Measurements from ENCODE around the gene AFF3. TPM values are rescaled to one million over a fixed set of nuclear protein-coding genes. Genes with fewer than 3 reads are reported as not detected.
A peak's percentile ranks its signal among the peaks of the same experiment; 100 is the strongest.

AFF3 gene
- total and polyA plus RNA-seq, 2 donors (not counting 1 experiment from before 2014, with no cell fraction given) = 0.50 to 2.5 TPM

DNA sequence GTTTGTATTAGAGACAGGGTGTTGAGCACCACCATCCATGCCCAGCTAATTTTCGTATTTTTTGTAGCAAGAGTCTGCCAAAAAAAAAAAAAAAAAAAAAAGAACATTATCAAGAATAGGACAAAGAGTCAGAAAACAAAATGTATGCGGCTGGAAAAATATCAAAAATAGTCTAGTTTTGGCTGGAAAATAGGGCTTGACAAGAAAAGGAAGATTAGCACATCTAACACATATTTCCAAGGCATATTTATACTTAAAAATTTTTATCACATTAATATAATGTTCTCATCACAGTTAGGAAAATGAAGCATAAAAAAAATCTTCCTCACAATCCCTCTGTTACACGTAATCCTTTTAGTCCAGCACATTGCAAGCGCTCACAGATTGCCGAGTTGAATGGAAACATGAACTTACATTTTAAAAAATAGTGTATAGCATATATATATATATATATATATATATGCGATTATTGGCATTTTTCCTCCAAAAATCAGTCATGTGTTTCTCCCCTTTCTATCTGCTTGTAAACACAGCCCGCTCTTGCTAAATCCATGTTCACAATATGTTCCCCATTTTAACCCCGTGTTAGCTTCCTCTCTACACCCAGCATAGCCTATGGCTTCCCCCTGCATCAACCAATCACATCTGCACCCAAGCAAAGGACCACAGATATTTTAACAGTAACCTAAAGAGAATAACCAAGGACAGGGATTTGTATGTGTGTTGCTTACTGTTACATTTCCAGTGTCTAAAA, 183.0 kb downstream of the AFF3 start:
- no peak overlapping the region for H3K9ac ChIP-seq (ENCODE audit: insufficient read depth, low read length)
- H4K20me1 ChIP-seq (ENCODE audit: control insufficient read depth, extremely low read depth, insufficient read depth, low read length) = no peaks in the 10 kb centered on the region
- H3K4me1 ChIP-seq (ENCODE audit: control insufficient read depth, extremely low read depth, insufficient read depth, low read length) = no peaks in the 10 kb centered on the region
- H3K36me3 ChIP-seq (ENCODE audit: control insufficient read depth, insufficient read depth, low read length) = no peaks in the 10 kb centered on the region
- H3K27ac ChIP-seq (ENCODE audit: insufficient read depth, low read length) = no peak overlapping the region
- no peak for DNase-seq (ENCODE audit: low read depth in 2 of 2)
- no peaks in the 10 kb centered on the region for H3K9me3 ChIP-seq (ENCODE audit: control insufficient read depth, insufficient read depth, low read depth, low read length)
- H2AFZ ChIP-seq (ENCODE audit: low read length) = no peak overlapping the region
- H3K79me2 ChIP-seq (ENCODE audit: control insufficient read depth, insufficient read depth, low read length) = no peaks in the 10 kb centered on the region
- H3K27me3 ChIP-seq (ENCODE audit: control insufficient read depth, insufficient read depth, low read length) = no peaks in the 10 kb centered on the region
- no peak overlapping the region for H3K4me2 ChIP-seq (ENCODE audit: extremely low read depth, insufficient read depth, low read length)
- H3K4me3 ChIP-seq (replicated peaks in 1 of 4; ENCODE audit: control extremely low read depth in 1 of 4, insufficient read depth in 1 of 4, low read depth in 3 of 4, low read length in 4 of 4) = no peak overlapping the region
- TF ChIP-seq EZH2 (IDR thresholded peaks at IDR 0.05; ENCODE audit: low read length, missing control alignments) = no peak
- TF ChIP-seq, protein P1, sequence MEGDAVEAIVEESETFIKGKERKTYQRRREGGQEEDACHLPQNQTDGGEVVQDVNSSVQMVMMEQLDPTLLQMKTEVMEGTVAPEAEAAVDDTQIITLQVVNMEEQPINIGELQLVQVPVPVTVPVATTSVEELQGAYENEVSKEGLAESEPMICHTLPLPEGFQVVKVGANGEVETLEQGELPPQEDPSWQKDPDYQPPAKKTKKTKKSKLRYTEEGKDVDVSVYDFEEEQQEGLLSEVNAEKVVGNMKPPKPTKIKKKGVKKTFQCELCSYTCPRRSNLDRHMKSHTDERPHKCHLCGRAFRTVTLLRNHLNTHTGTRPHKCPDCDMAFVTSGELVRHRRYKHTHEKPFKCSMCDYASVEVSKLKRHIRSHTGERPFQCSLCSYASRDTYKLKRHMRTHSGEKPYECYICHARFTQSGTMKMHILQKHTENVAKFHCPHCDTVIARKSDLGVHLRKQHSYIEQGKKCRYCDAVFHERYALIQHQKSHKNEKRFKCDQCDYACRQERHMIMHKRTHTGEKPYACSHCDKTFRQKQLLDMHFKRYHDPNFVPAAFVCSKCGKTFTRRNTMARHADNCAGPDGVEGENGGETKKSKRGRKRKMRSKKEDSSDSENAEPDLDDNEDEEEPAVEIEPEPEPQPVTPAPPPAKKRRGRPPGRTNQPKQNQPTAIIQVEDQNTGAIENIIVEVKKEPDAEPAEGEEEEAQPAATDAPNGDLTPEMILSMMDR (conservative IDR thresholded peaks at IDR 0.05 in 1 of 2, IDR thresholded peaks at IDR 0.05 in 1 of 2; ENCODE audit: low read depth in 1 of 2, low read length in 2 of 2) = no peak

DNA sequence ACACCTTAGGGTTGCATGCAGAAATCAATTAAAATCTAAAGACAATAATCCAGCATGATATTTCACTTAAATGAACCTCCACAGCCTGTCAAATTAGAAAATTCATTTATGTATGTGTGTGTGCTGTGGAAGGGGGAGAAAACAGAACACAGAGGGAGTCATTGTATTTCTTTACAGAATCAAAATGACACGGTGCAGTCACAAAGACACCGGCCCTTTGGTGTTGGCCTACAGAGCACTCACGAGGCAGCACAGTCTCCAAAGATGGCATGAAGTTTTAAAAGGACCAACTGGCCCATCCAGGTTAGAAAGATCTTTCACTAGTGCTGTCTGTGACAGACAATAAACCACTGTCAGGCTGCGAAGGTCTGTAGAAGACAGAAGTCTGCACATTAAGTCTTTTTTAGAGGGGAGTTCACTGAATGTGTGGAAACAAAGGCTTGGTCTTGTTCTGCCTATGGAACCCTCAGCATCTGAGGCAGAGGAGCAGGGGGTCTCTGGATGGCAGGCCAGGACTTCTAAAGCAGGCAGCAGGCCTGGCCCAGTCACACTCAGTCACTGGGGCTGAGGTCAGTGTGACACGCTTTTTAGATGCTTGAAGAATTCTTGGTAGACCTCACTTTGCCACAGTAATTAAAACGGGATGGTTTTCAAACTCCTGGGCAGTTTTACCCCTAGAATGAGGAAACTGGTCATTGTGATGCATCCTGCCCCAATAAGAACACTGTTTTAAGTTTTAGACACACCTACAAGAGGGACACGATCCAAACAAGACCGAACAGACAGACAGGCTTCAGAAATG, 184.9 kb downstream of the AFF3 start:
- Histone ChIP-seq H2AFZ (ENCODE audit: low read length) (no peak overlapping the region), H3K4me3 (replicated peaks in 1 of 4; ENCODE audit: control extremely low read depth in 1 of 4, insufficient read depth in 1 of 4, low read depth in 3 of 4, low read length in 4 of 4) (no peak overlapping the region), H3K9me3 (ENCODE audit: control insufficient read depth, insufficient read depth, low read depth, low read length) (no peaks in the 10 kb centered on the region), H3K9ac (ENCODE audit: insufficient read depth, low read length) (no peak overlapping the region), H3K4me2 (ENCODE audit: extremely low read depth, insufficient read depth, low read length) (no peak overlapping the region), H3K27me3 (ENCODE audit: control insufficient read depth, insufficient read depth, low read length) (no peaks in the 10 kb centered on the region), H3K36me3 (ENCODE audit: control insufficient read depth, insufficient read depth, low read length) (no peaks in the 10 kb centered on the region), H3K4me1 (ENCODE audit: control insufficient read depth, extremely low read depth, insufficient read depth, low read length) (no peaks in the 10 kb centered on the region), H4K20me1 (ENCODE audit: control insufficient read depth, extremely low read depth, insufficient read depth, low read length) (no peaks in the 10 kb centered on the region), H3K27ac (ENCODE audit: insufficient read depth, low read length) (no peak overlapping the region), H3K79me2 (ENCODE audit: control insufficient read depth, insufficient read depth, low read length) (no peaks in the 10 kb centered on the region)
- TF ChIP-seq, protein P1 (conservative IDR thresholded peaks at IDR 0.05 in 1 of 2, IDR thresholded peaks at IDR 0.05 in 1 of 2; ENCODE audit: low read depth in 1 of 2, low read length in 2 of 2) = no peak
- TF ChIP-seq EZH2 (IDR thresholded peaks at IDR 0.05; ENCODE audit: low read length, missing control alignments) = no peak
- DNase-seq (ENCODE audit: low read depth in 2 of 2) = peak in 1 of 2 donors; percentile 53

DNA sequence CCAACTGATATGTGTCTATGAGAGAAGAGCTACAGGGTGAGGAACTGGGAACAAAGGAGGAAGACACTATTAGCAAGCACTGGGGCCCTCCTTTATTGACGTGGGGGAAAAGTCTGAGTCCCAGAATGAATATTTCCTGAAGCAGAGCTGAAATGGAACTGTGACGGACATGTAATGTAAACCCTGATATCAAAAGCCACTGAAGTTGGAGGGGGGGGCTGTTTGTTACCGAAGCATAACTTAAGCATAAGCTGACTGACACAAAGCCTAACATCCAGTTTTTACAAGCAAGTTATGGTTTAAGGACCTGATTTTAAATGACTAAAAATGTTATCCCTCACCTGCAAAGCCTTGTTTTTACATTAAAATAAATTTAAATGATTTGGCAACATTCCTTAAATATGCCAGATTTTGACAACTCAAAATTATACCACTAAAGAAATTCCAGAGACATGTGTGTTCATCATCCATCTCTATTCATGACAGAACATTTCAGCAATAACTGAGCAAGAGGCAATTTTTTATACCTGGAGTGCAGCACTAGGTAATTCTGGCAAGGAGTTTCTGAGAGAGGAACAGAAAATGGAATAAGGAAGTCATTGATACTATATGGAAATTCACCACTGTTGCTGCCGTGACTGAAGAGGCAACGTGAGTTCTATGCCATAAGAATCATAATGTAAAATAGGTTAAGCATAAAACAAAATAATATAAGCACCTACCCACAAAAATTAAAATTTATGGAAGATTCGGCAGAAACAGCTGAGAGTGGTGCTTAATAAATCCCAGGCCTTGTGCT, 186.0 kb downstream of the AFF3 start:
- Histone ChIP-seq H3K4me1 (ENCODE audit: control insufficient read depth, extremely low read depth, insufficient read depth, low read length) (no peaks in the 10 kb centered on the region), H3K79me2 (ENCODE audit: control insufficient read depth, insufficient read depth, low read length) (no peaks in the 10 kb centered on the region), H3K4me3 (replicated peaks in 1 of 4; ENCODE audit: control extremely low read depth in 1 of 4, insufficient read depth in 1 of 4, low read depth in 3 of 4, low read length in 4 of 4) (no peak overlapping the region), H3K4me2 (ENCODE audit: extremely low read depth, insufficient read depth, low read length) (no peak overlapping the region), H3K9ac (ENCODE audit: insufficient read depth, low read length) (no peak overlapping the region), H3K27ac (ENCODE audit: insufficient read depth, low read length) (no peak overlapping the region), H3K9me3 (ENCODE audit: control insufficient read depth, insufficient read depth, low read depth, low read length) (no peaks in the 10 kb centered on the region), H2AFZ (ENCODE audit: low read length) (no peak overlapping the region), H3K36me3 (ENCODE audit: control insufficient read depth, insufficient read depth, low read length) (no peaks in the 10 kb centered on the region), H4K20me1 (ENCODE audit: control insufficient read depth, extremely low read depth, insufficient read depth, low read length) (no peaks in the 10 kb centered on the region), H3K27me3 (ENCODE audit: control insufficient read depth, insufficient read depth, low read length) (no peaks in the 10 kb centered on the region)
- no peak for TF ChIP-seq EZH2 (IDR thresholded peaks at IDR 0.05; ENCODE audit: low read length, missing control alignments)
- TF ChIP-seq, protein P1 (conservative IDR thresholded peaks at IDR 0.05 in 1 of 2, IDR thresholded peaks at IDR 0.05 in 1 of 2; ENCODE audit: low read depth in 1 of 2, low read length in 2 of 2) = no peak
- DNase-seq (ENCODE audit: low read depth in 2 of 2) = no peak

Data from fibroblast of lung (primary cell).